Measurements from ENCODE around the gene RAP1A. TPM values are rescaled to one million over a fixed set of nuclear protein-coding genes. Genes with fewer than 3 reads are reported as not detected.
A peak's percentile ranks its signal among the peaks of the same experiment; 100 is the strongest.

RAP1A gene
- total RNA-seq, 1 experiment from 2014 or later, result 8.4 TPM

DNA sequence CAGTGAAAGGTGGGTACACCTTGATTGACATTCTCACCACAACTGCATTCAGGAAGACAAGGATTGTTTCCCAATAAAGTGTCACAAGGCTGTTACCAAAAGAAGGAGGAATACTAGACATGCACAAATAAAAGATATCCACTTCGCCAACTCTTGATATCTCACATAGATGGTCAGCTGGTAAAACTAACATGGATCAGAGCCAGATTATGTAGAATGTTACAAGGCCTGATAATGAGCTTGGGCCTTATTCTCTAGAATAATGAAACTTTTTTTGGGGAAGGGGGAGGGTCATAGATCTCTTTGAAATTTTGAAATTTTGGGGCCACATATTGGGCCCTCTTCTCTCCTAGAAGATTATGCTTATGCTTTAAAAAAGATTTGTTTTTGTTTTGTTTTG is 24.9 kb downstream of the RAP1A start:
- DNase-seq (ENCODE audit: low read depth, low spot score), result no peak
- in situ Hi-C loops (cut with HindIII; ENCODE audit: low pct_unique_long_range_greater_than_20kb, low sequenced_read_pairs), result no loop called here

DNA sequence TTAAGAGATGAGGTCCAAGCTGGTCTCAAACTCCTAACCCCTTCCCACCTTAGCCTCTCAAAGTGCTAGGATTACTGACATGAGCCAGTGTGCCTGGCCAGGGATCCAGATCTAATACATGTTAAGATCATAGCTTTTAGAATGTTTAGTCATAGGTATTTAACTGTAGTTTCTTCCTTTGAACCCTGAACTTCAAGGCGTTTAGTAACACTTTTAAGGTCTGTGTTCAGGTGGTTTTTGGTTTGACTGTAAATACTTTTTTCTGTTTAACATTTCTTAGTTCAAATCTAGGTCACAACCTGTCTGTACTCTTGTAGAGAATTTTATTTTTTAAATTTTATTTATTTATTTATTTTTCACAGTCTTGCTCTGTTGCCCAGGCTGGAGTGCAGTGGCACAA is 28.1 kb downstream of the RAP1A start:
- in situ Hi-C loops (cut with HindIII; ENCODE audit: low pct_unique_long_range_greater_than_20kb, low sequenced_read_pairs), result no loop called here

DNA sequence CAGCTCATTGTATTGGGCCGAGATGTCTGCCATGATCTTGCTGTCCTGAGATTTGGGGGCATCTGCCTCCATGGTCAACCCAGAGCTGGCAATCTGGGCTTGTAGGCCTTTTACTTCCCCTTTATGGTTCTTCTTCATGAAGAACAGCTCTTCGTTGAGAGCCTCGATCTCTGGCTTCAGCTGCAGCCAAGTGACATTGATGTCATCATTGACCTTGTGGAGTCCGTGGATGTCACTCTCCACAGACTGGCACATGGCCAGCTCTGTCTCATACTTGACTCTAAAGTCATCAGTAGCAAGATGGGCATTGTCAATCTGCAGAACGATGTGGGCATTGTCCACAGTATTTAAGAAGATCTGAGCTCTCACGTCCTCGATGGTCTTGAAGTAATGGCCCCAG is 29.2 kb downstream of the RAP1A start:
- in situ Hi-C loops (cut with HindIII; ENCODE audit: low pct_unique_long_range_greater_than_20kb, low sequenced_read_pairs), result no loop called here

More for the DNA sequence above, 28.1 kb downstream of the RAP1A start:
- DNase-seq (ENCODE audit: low read depth, low spot score), result no peak

GRCh38 chr1:111649227-111649626 is 29.6 kb downstream of the RAP1A start:
- no peak for DNase-seq (ENCODE audit: low read depth, low spot score)
- in situ Hi-C loops (cut with HindIII; ENCODE audit: low pct_unique_long_range_greater_than_20kb, low sequenced_read_pairs), result no loop called here

More for the DNA sequence above, 29.2 kb downstream of the RAP1A start:
- DNase-seq (ENCODE audit: low read depth, low spot score), result no peak

DNA sequence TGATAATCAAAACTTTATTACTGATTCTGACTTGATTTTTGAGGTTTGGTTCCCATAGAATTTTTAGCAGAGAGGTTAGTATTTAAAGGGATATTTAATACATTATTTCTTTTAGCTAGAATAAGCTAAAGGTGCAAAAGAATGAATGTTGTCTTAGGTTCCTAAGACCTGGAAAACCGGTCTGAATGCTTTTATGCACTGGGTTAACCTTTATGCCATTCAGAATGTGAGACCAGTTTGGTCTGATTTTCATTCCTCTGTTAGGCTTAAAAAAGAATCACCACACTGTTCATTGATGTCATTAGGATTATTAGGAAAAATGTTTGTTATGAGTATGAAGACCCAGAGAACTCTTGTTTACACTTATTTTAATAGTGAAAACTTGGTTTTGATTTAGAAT is 30.1 kb downstream of the RAP1A start:
- DNase-seq (ENCODE audit: low read depth, low spot score), result no peak
- in situ Hi-C loops (cut with HindIII; ENCODE audit: low pct_unique_long_range_greater_than_20kb, low sequenced_read_pairs), result no loop called here

DNA sequence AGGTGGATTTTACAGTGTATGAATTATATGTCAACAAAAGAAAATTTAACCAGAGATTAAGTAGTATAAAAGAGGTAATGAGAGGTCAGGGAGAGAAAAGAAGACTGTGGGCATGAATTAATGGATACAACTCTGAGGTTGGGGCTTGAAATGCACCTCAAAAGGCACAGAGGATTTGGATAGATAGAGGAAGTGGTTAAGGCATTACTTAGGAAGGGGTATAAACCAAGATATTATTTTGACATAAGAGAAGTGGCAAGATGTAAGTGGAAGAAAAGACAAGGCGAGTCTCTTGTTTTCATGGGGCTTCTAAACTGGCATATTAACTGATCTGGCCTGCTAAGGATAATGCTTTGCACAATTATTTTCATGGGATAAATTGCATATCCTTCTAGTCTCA is 34.1 kb downstream of the RAP1A start:
- in situ Hi-C loops (cut with HindIII; ENCODE audit: low pct_unique_long_range_greater_than_20kb, low sequenced_read_pairs), result no loop called here

GRCh38 chr1:111654839-111655238 is 35.2 kb downstream of the RAP1A start:
- in situ Hi-C loops (cut with HindIII; ENCODE audit: low pct_unique_long_range_greater_than_20kb, low sequenced_read_pairs), result no loop called here
- DNase-seq (ENCODE audit: low read depth, low spot score), result no peak

More for the DNA sequence above, 34.1 kb downstream of the RAP1A start:
- DNase-seq (ENCODE audit: low read depth, low spot score), result no peak

- in situ Hi-C loops (cut with HindIII; ENCODE audit: low pct_unique_long_range_greater_than_20kb, low sequenced_read_pairs), result no loop called here
- DNase-seq (ENCODE audit: low read depth, low spot score), result peak; percentile 66
Measured at GRCh38 chr1:111656086-111657017, 36.8 kb downstream of the RAP1A start.

GRCh38 chr1:111658622-111659021 is 39.0 kb downstream of the RAP1A start:
- DNase-seq (ENCODE audit: low read depth, low spot score), result no peak
- in situ Hi-C loops (cut with HindIII; ENCODE audit: low pct_unique_long_range_greater_than_20kb, low sequenced_read_pairs), result no loop called here

- in situ Hi-C loops (cut with HindIII; ENCODE audit: low pct_unique_long_range_greater_than_20kb, low sequenced_read_pairs), result no loop called here
- DNase-seq (ENCODE audit: low read depth, low spot score), result peak; percentile 14
Measured at GRCh38 chr1:111660204-111661150, 40.9 kb downstream of the RAP1A start.

DNA sequence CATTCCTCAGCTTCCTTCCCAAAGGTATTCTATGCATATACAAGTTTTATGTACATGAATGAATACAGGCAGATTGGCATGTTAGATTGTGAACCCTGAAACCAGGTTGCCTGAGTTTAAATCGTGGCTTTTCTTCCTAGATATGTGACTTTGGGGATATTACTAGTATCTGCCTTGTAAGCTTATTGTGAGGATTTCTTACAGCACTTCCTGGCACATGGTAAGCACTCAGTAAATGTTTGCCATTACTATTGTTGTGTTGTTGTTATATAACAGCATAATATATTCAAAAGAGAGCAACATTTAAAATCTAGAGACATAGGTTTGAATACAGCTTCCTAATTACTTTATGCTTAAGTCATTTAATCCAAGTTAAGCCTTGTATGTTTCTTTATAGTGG is 45.1 kb downstream of the RAP1A start:
- in situ Hi-C loops (cut with HindIII; ENCODE audit: low pct_unique_long_range_greater_than_20kb, low sequenced_read_pairs), result no loop called here
- DNase-seq (ENCODE audit: low read depth, low spot score), result no peak

- DNase-seq (ENCODE audit: low read depth, low spot score), result no peak
- in situ Hi-C loops (cut with HindIII; ENCODE audit: low pct_unique_long_range_greater_than_20kb, low sequenced_read_pairs), result no loop called here
Measured at GRCh38 chr1:111665497-111665896, 45.9 kb downstream of the RAP1A start.

- peak; percentile 20 for DNase-seq (ENCODE audit: low read depth, low spot score)
- in situ Hi-C loops (cut with HindIII; ENCODE audit: low pct_unique_long_range_greater_than_20kb, low sequenced_read_pairs), result no loop called here
Measured at GRCh38 chr1:111666828-111667227, 47.2 kb downstream of the RAP1A start.

- DNase-seq (ENCODE audit: low read depth, low spot score), result no peak
- in situ Hi-C loops (cut with HindIII; ENCODE audit: low pct_unique_long_range_greater_than_20kb, low sequenced_read_pairs), result no loop called here
Measured at GRCh38 chr1:111669268-111669667, 49.7 kb downstream of the RAP1A start.

- DNase-seq (ENCODE audit: low read depth, low spot score), result no peak
- in situ Hi-C loops (cut with HindIII; ENCODE audit: low pct_unique_long_range_greater_than_20kb, low sequenced_read_pairs), result no loop called here
Measured at GRCh38 chr1:111671852-111672251, 52.3 kb downstream of the RAP1A start.

- no peak for DNase-seq (ENCODE audit: low read depth, low spot score)
- in situ Hi-C loops (cut with HindIII; ENCODE audit: low pct_unique_long_range_greater_than_20kb, low sequenced_read_pairs), result no loop called here
Measured at GRCh38 chr1:111672331-111672730, 52.7 kb downstream of the RAP1A start.

DNA sequence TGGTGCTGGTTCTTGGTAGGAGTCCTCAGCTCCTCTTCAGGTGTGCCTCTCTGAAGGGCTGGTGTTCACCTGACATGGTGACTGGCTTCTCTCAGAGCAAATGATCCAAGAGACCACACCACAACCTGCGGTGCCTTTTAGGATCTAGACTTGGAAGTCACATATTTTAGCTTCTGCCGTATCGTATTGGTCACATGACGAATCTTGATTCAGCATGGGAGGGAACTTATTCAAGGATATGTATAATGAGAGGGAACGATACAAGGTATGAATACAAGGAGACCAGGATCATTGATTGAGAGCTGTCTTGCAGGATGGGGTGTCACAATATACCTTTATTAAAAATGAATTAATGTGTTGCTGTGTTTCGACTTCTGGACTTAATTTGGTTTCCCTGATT is 58.0 kb downstream of the RAP1A start:
- in situ Hi-C loops (cut with HindIII; ENCODE audit: low pct_unique_long_range_greater_than_20kb, low sequenced_read_pairs), result no loop called here
- DNase-seq (ENCODE audit: low read depth, low spot score), result no peak

- DNase-seq (ENCODE audit: low read depth, low spot score), result no peak
- in situ Hi-C loops (cut with HindIII; ENCODE audit: low pct_unique_long_range_greater_than_20kb, low sequenced_read_pairs), result no loop called here
Measured at GRCh38 chr1:111679541-111679940, 60.0 kb downstream of the RAP1A start.
